Breast epithelium (tissue), 3 donors: Measurements from ENCODE around the gene SDR42E1.

ENCODE experiments used
- CTCF ChIP-seq, 3 donors: fragments of 450-650 bp; IDR thresholded peaks; one replicate each; pipeline ENCODE4 v1.5.1; 2016 to 2017; ENCODE audit warnings: antibody characterized with exemption in 3 of 3, mild to moderate bottlenecking in 3 of 3, moderate library complexity in 3 of 3
- POLR2AphosphoS5 ChIP-seq, 3 donors: sonication (generic); formaldehyde crosslinking; IDR thresholded peaks; one replicate each; pipeline ENCODE4 v1.6.1; 2017; ENCODE audit warnings: antibody characterized with exemption in 3 of 3

- peak in 1 of 3 donors; percentile 29 for TF ChIP-seq CTCF (IDR thresholded peaks at IDR 0.05)
- no peak for TF ChIP-seq POLR2AphosphoS5 (IDR thresholded peaks at IDR 0.05)
Measured at GRCh38 chr16:81940781-81941560, 70.3 kb downstream of the SDR42E1 start.
